DND-41 (cell line): ENCODE data around the gene CHI3L2.

Experiments
- ATAC-seq: fragments of 200-7000 bp; cut with Tn5 transposase; 3 replicates; pipeline ENCODE4 v1.9.1; 2021; ENCODE audit warnings: low read depth; ENCODE audit not compliant: insufficient read depth
- DNase-seq: peaks from one replicate; pipeline ENCODE4 v3.0.0-alpha.2; 2020
- H2AFZ ChIP-seq: 2 replicates; pipeline ENCODE4 v1.6.0; 2012; ENCODE audit warnings: low read depth, low read length
- H3K27ac ChIP-seq: 2 replicates; pipeline ENCODE4 v1.5.1; 2012; ENCODE audit warnings: low read length, inconsistent platforms
- H3K27me3 ChIP-seq: fragments of 200-600 bp; sonication (generic); 2 replicates; pipeline ENCODE4 v1.6.0; 2012; ENCODE audit warnings: low read length, mild to moderate bottlenecking, inconsistent platforms; ENCODE audit not compliant: insufficient read depth, poor library complexity
- H3K36me3 ChIP-seq: 2 replicates; pipeline ENCODE4 v1.5.1; 2012; ENCODE audit warnings: low read length, inconsistent platforms; ENCODE audit not compliant: insufficient read depth
- H3K4me1 ChIP-seq: 2 replicates; pipeline ENCODE4 v1.5.1; 2012; ENCODE audit warnings: mild to moderate bottlenecking, low read length; ENCODE audit not compliant: insufficient read depth
- H3K4me2 ChIP-seq: 2 replicates; pipeline ENCODE4 v1.6.0; 2012; ENCODE audit warnings: mild to moderate bottlenecking, moderate library complexity, low read length, inconsistent platforms; ENCODE audit not compliant: insufficient read depth
- H3K4me3 ChIP-seq, 2 experiments: fragments of 200-600 bp in 1 of 2; shearing (Covaris generic) in 1 of 2; 2 replicates each; pipeline ENCODE4 v1.5.1; 2012 to 2016; ENCODE audit warnings: inconsistent platforms in 2 of 2, low read length in 2 of 2, mild to moderate bottlenecking in 2 of 2, low read depth in 1 of 2, moderate library complexity in 1 of 2
- H3K79me2 ChIP-seq: 2 replicates; pipeline ENCODE4 v1.6.0; 2012; ENCODE audit warnings: low read length, inconsistent platforms; ENCODE audit not compliant: insufficient read depth
- H3K9ac ChIP-seq: 2 replicates; pipeline ENCODE4 v1.6.0; 2012; ENCODE audit warnings: low read depth, mild to moderate bottlenecking, inconsistent platforms, low read length, moderate library complexity
- H3K9me3 ChIP-seq: 2 replicates; pipeline ENCODE4 v1.5.1; 2012; ENCODE audit warnings: low read length, moderate library complexity, mild to moderate bottlenecking, inconsistent platforms; ENCODE audit not compliant: insufficient read depth, severe bottlenecking
- H4K20me1 ChIP-seq: 2 replicates; pipeline ENCODE4 v1.6.0; 2012; ENCODE audit warnings: low read length; ENCODE audit not compliant: insufficient read depth
- CTCF ChIP-seq: IDR thresholded peaks from 2 replicates; pipeline ENCODE4 v1.5.1; 2012; ENCODE audit warnings: borderline replicate concordance, low read length, moderate library complexity, mild to moderate bottlenecking; ENCODE audit not compliant: poor library complexity, severe bottlenecking; ENCODE audit errors: extremely low read depth
- EZH2 ChIP-seq: IDR thresholded peaks from 3 replicates; pipeline ENCODE4 v1.6.1; 2012; ENCODE audit warnings: borderline replicate concordance, low read depth, mild to moderate bottlenecking, moderate library complexity, low read length, inconsistent platforms; ENCODE audit not compliant: severe bottlenecking

CHI3L2 gene

DNA sequence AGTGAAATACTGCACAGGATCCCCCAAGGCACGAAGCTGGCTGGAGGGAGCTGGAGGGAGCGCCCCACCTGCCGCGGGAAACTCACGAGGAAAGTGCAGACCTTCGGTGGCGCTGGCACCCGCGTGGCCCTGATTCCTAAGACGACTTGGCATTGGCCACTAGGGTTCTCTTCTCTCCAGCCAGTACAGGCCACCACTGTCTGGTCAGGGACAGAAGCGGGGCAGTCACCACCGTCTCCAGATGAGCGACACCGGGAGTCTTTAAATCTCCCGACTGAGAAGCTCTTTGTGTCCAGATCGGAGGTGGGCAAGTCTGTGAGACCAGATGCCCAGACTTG lies 43.9 kb downstream of the CHI3L2 start:
- Histone ChIP-seq H3K4me2 (no peak overlapping the region), H3K9me3 (peaks cover 3% of the 10 kb centered on the region), H3K4me3 (no peak overlapping the region), H3K27ac (no peak overlapping the region), H3K4me1 (no peaks in the 10 kb centered on the region), H3K36me3 (no peaks in the 10 kb centered on the region), H2AFZ (no peak overlapping the region), H3K27me3 (no peaks in the 10 kb centered on the region), H3K9ac (no peak overlapping the region), H4K20me1 (no peaks in the 10 kb centered on the region), H3K79me2 (no peaks in the 10 kb centered on the region)
- no peak for DNase-seq
- TF ChIP-seq EZH2 (no peak), CTCF (no peak)
- ATAC-seq, result no peak

DNA sequence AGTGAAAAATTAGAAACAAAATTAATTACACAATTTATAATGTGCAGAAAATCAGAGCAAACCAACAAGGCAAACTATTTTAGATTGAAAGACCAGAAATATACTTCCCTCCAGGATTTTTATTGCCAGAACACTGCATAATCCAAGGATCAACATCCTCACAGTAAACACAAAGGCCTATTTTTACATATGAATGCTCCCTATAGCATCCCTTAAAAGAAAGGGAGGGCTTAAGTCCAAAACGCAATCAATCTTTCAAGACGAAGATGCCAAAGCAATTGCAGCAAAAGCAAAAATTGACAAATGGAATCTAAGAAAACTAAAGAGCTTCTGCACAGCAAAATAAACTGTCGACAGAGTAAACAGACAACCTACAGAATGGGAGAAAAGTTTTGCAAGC lies 44.6 kb downstream of the CHI3L2 start:
- H3K4me2 ChIP-seq, result no peak overlapping the region
- TF ChIP-seq EZH2 (no peak), CTCF (no peak)
- H3K27ac ChIP-seq, result no peak overlapping the region

GRCh38 chr1:111274653-111275052 lies 47.1 kb downstream of the CHI3L2 start:
- ATAC-seq (no peak), DNase-seq (no peak)
- H3K9me3 ChIP-seq, result peaks cover 10% of the 10 kb centered on the region
- no peaks in the 10 kb centered on the region for H3K27me3 ChIP-seq
- no peak overlapping the region for H3K27ac ChIP-seq
- TF ChIP-seq CTCF (no peak), EZH2 (no peak)
- no peak overlapping the region for H3K9ac ChIP-seq
- no peaks in the 10 kb centered on the region for H3K36me3 ChIP-seq
- H3K79me2 ChIP-seq, result no peaks in the 10 kb centered on the region
- no peak overlapping the region for H3K4me3 ChIP-seq
- H3K4me1 ChIP-seq, result no peaks in the 10 kb centered on the region
- no peaks in the 10 kb centered on the region for H4K20me1 ChIP-seq
- H2AFZ ChIP-seq, result no peak overlapping the region; the same call in 1 of the 2 replicates
- no peak overlapping the region for H3K4me2 ChIP-seq

More for the DNA sequence above, 44.6 kb downstream of the CHI3L2 start:
- ATAC-seq, result no peak
- Histone ChIP-seq H4K20me1 (no peaks in the 10 kb centered on the region), H3K36me3 (no peaks in the 10 kb centered on the region), H3K4me3 (no peak overlapping the region), H3K27me3 (no peaks in the 10 kb centered on the region), H3K79me2 (no peaks in the 10 kb centered on the region), H3K4me1 (no peaks in the 10 kb centered on the region), H2AFZ (no peak overlapping the region), H3K9me3 (peaks cover 9% of the 10 kb centered on the region), H3K9ac (no peak overlapping the region)
- no peak for DNase-seq

DNA sequence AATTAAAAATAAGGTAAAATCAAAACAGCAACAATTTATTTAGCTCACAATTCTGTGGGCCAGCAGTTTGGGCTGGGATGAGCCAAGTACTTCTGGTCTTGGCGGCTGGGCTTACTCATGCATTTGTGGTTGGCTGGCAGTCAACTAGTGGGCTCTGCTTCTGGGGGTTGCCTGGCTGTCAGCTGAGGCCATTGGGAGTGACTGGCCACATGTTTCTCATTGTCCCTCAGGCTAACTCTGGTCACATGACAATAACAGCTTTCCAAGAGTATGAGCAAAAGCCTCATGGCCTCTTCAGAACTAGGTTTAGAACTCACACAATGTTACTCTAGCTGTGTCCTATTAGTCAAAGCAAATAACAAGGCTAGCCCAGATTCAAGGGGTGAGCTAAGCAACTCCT lies 47.6 kb downstream of the CHI3L2 start:
- H3K79me2 ChIP-seq, result no peaks in the 10 kb centered on the region
- no peaks in the 10 kb centered on the region for H3K4me1 ChIP-seq
- no peak overlapping the region for H3K4me2 ChIP-seq
- H2AFZ ChIP-seq, result no peak overlapping the region
- no peak for TF ChIP-seq EZH2
- no peak for TF ChIP-seq CTCF
- ATAC-seq (no peak), DNase-seq (no peak)
- H3K9me3 ChIP-seq, result peaks cover 10% of the 10 kb centered on the region
- no peak overlapping the region for H3K4me3 ChIP-seq
- H3K36me3 ChIP-seq, result no peaks in the 10 kb centered on the region
- no peaks in the 10 kb centered on the region for H4K20me1 ChIP-seq
- no peak overlapping the region for H3K27ac ChIP-seq
- H3K9ac ChIP-seq, result no peak overlapping the region
- H3K27me3 ChIP-seq, result no peaks in the 10 kb centered on the region
